GM18508 (cell line): Measurements from ENCODE around the gene RSPRY1.

Experiments
- ATAC-seq: cut with Tn5 transposase; IDR thresholded peaks from one replicate; pipeline ENCODE4 v1.9.1; 2021; ENCODE audit warnings: moderate number of reproducible peaks; ENCODE audit not compliant: insufficient read depth, unreplicated experiment

Gene RSPRY1

GRCh38 chr16:57152096-57153093 is 33.7 kb upstream of the RSPRY1 start:
- ATAC-seq, result no peak

GRCh38 chr16:57153841-57154240 is 32.3 kb upstream of the RSPRY1 start:
- no peak for ATAC-seq

- no peak for ATAC-seq
These were observed 30.3 kb upstream of the RSPRY1 start for GRCh38 chr16:57155702-57156350.

GRCh38 chr16:57156351-57156703 is 29.8 kb upstream of the RSPRY1 start:
- no peak for ATAC-seq

- no peak for ATAC-seq
These were observed 28.6 kb upstream of the RSPRY1 start for GRCh38 chr16:57157533-57157932.

GRCh38 chr16:57159447-57159846 is 26.7 kb upstream of the RSPRY1 start:
- no peak for ATAC-seq

- no peak for ATAC-seq
These were observed 22.3 kb upstream of the RSPRY1 start for GRCh38 chr16:57163842-57164241.

GRCh38 chr16:57165483-57165882 is 20.6 kb upstream of the RSPRY1 start:
- ATAC-seq, result no peak

GRCh38 chr16:57165938-57166337 is 20.2 kb upstream of the RSPRY1 start:
- no peak for ATAC-seq

- no peak for ATAC-seq
These were observed 19.7 kb upstream of the RSPRY1 start for GRCh38 chr16:57166451-57166850.

- no peak for ATAC-seq
These were observed 19.2 kb upstream of the RSPRY1 start for GRCh38 chr16:57166951-57167350.

GRCh38 chr16:57167538-57167937 is 18.6 kb upstream of the RSPRY1 start:
- no peak for ATAC-seq

- ATAC-seq, result no peak
These were observed 18.2 kb upstream of the RSPRY1 start for GRCh38 chr16:57167953-57168352.

- ATAC-seq, result no peak
These were observed 16.8 kb upstream of the RSPRY1 start for GRCh38 chr16:57169327-57169726.

GRCh38 chr16:57172721-57173290 is 13.3 kb upstream of the RSPRY1 start:
- ATAC-seq, result no peak

- ATAC-seq, result no peak
These were observed 10.2 kb upstream of the RSPRY1 start for GRCh38 chr16:57175896-57176295.

- no peak for ATAC-seq
These were observed 7.9 kb upstream of the RSPRY1 start for GRCh38 chr16:57178196-57178595.

GRCh38 chr16:57178793-57179212 is 7.3 kb upstream of the RSPRY1 start:
- no peak for ATAC-seq

GRCh38 chr16:57179215-57179828 is 6.8 kb upstream of the RSPRY1 start:
- no peak for ATAC-seq

GRCh38 chr16:57184113-57184512 is 2.0 kb upstream of the RSPRY1 start:
- ATAC-seq, result no peak
